PC-9 (cell line): ENCODE measurements around the gene HS3ST6. TPM values are rescaled to one million over a fixed set of nuclear protein-coding genes. Genes with fewer than 3 reads are reported as not detected.

ENCODE experiments used
- BruUV-seq: library from RNA; stranded (reverse); fragments of 400-500 nt; replicated peaks from 2 replicates; lab custom pipeline; 2021; lab: Mats Ljungman, UMichigan
- CTCF ChIA-PET: fragments of 300-600 bp; sonication (Branson Sonifier 250); formaldehyde crosslinking; loops from one replicate; lab custom pipeline; 2022; ENCODE audit warnings: antibody characterized with exemption; lab: Charles Lee
- POLR2A ChIA-PET: fragments of 300-600 bp; sonication (Branson Sonifier 250); formaldehyde crosslinking; loops from one replicate; lab custom pipeline; 2022; ENCODE audit warnings: antibody characterized with exemption; ENCODE audit not compliant: unreplicated experiment; lab: Charles Lee
- DNase-seq, 2 experiments: peaks; one replicate each; pipeline versions ENCODE4 v3.0.0 to v3.0.0-alpha.2; 2015 to 2022; ENCODE audit warnings: mixed read lengths in 1 of 2
- H2AFZ ChIP-seq: fragments of 200-600 bp; sonication (generic); 2 replicates; pipeline ENCODE4 v1.8.1; 2017; ENCODE audit warnings: antibody characterized with exemption
- H3F3A ChIP-seq: fragments of 200-600 bp; sonication (generic); 2 replicates; pipeline ENCODE4 v1.8.1; 2017; ENCODE audit warnings: antibody characterized with exemption, mild to moderate bottlenecking, low read depth; ENCODE audit not compliant: insufficient read depth
- H3K27ac ChIP-seq: fragments of 200-600 bp; sonication (generic); 2 replicates; pipeline ENCODE4 v1.6.1; 2016; ENCODE audit warnings: mixed run types
- H3K27me3 ChIP-seq: fragments of 200-600 bp; sonication (generic); 2 replicates; pipeline ENCODE4 v1.6.1; 2016; ENCODE audit warnings: low read depth, mixed run types; ENCODE audit not compliant: insufficient read depth
- H3K36me3 ChIP-seq: fragments of 200-600 bp; sonication (generic); 2 replicates; pipeline ENCODE4 v1.6.1; 2016; ENCODE audit warnings: low read depth, mixed run types
- H3K4me1 ChIP-seq: fragments of 200-600 bp; sonication (generic); replicated peaks from 2 replicates; pipeline ENCODE4 v1.6.1; 2016; ENCODE audit warnings: mixed run types; ENCODE audit not compliant: insufficient read depth
- H3K4me2 ChIP-seq: fragments of 200-600 bp; sonication (generic); 2 replicates; pipeline ENCODE4 v1.6.1; 2017; ENCODE audit warnings: mixed run types
- H3K4me3 ChIP-seq: fragments of 200-600 bp; sonication (generic); 2 replicates; pipeline ENCODE4 v1.6.1; 2016; ENCODE audit warnings: mixed run types
- H3K79me2 ChIP-seq: fragments of 200-600 bp; sonication (generic); 2 replicates; pipeline ENCODE4 v1.6.1; 2017; ENCODE audit warnings: low read depth, mixed run types
- H3K9me2 ChIP-seq: fragments of 200-600 bp; sonication (generic); 2 replicates; pipeline ENCODE4 v1.8.1; 2017; ENCODE audit warnings: mild to moderate bottlenecking; ENCODE audit not compliant: insufficient read depth
- H3K9me3 ChIP-seq: fragments of 200-600 bp; sonication (generic); 2 replicates; pipeline ENCODE4 v1.8.1; 2016; ENCODE audit warnings: low read depth; ENCODE audit not compliant: insufficient read depth
- H4K20me1 ChIP-seq: fragments of 200-600 bp; sonication (generic); 2 replicates; pipeline ENCODE4 v1.8.1; 2017; ENCODE audit not compliant: insufficient read depth
- EZH2 ChIP-seq: fragments of 200-600 bp; sonication (generic); IDR thresholded peaks from 2 replicates; pipeline ENCODE4 v1.8.0; 2017; ENCODE audit warnings: antibody characterized with exemption, low read depth
- intact Hi-C: fragments of 100-400 bp; cut with micrococcal nuclease; formaldehyde crosslinking; loops from one replicate; pipeline ENCODE4 v1.10.0; 2022; ENCODE audit not compliant: unreplicated experiment
- total RNA-seq: library from RNA; stranded (reverse); gene quantifications from 2 replicates; pipeline ENCODE4 v1.2.3, GENCODE V29; 2021
- TF ChIP-seq, protein P1 (sequence below): fragments of 200-600 bp; sonication (generic); conservative IDR thresholded peaks from 2 replicates; pipeline ENCODE4 v1.6.1; 2017; ENCODE audit warnings: mixed run types, antibody characterized with exemption, mild to moderate bottlenecking, moderate library complexity

HS3ST6 gene
- total RNA-seq, 1 experiment from 2014 or later: not detected

DNA sequence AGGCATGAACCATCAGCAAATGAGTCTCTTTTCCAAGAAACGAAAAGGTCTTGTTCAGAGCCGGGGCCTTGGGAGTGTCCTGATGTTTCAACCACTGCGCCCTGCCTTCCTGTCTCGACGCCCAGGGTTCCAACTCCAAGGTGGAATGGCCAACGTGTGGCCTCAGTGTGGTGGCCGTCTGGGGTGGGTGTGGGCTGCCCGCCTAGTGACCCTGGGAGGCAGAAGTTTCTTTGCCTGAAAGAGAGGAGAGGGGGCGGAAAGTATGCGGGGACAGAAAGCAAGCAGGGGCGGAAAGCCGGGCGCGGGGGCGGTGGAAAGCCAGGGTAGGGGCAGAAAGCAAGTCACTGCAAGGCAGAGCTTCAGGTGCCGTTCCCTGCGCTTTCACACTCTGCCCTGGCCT, 20.7 kb upstream of the HS3ST6 start:
- H3K79me2 ChIP-seq: peaks cover 18% of the 10 kb centered on the region; the same call in 1 of the 2 replicates
- no peak overlapping the region for H2AFZ ChIP-seq
- H3K27ac ChIP-seq: no peak overlapping the region
- no peak for DNase-seq
- H3F3A ChIP-seq: peaks cover 51% of the 10 kb centered on the region
- ChIA-PET CTCF (no interaction called here), POLR2A (no interaction called here)
- H3K9me2 ChIP-seq: no peaks in the 10 kb centered on the region
- no peaks in the 10 kb centered on the region for H3K27me3 ChIP-seq
- no peaks in the 10 kb centered on the region for H3K9me3 ChIP-seq
- peaks cover 36% of the 10 kb centered on the region for H3K4me1 ChIP-seq
- no TSS peak for BruUV-seq
- H4K20me1 ChIP-seq: 0 out of 2 replicates have a peak, but pooled peaks cover 3% of the 10 kb centered on the region
- no peaks in the 10 kb centered on the region for H3K36me3 ChIP-seq
- intact Hi-C loops: no loop called here
- no peak overlapping the region for H3K4me3 ChIP-seq
- no peak for TF ChIP-seq EZH2
- TF ChIP-seq, protein P1, sequence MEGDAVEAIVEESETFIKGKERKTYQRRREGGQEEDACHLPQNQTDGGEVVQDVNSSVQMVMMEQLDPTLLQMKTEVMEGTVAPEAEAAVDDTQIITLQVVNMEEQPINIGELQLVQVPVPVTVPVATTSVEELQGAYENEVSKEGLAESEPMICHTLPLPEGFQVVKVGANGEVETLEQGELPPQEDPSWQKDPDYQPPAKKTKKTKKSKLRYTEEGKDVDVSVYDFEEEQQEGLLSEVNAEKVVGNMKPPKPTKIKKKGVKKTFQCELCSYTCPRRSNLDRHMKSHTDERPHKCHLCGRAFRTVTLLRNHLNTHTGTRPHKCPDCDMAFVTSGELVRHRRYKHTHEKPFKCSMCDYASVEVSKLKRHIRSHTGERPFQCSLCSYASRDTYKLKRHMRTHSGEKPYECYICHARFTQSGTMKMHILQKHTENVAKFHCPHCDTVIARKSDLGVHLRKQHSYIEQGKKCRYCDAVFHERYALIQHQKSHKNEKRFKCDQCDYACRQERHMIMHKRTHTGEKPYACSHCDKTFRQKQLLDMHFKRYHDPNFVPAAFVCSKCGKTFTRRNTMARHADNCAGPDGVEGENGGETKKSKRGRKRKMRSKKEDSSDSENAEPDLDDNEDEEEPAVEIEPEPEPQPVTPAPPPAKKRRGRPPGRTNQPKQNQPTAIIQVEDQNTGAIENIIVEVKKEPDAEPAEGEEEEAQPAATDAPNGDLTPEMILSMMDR: no peak
- H3K4me2 ChIP-seq: no peak overlapping the region

DNA sequence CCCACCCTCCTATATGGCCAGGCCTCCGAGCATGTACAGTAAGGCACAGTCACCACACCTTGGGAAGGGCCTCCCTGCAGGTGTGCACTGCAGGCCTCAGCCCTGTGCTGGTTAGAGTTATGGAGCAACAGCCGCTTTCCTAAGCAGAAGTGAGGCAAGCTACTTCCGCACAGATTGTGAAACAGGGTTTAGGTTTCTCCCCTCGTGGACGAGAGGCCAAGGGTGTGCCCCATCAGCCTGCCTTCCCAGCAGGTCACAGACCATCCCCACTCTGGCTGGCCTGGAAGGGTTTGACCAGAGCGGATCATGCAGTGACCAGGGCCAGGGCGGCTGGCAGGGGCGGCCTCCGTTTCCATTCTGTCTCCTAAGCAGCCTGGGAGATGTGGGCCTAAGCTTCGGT, 20.1 kb upstream of the HS3ST6 start:
- Histone ChIP-seq H3K36me3 (no peaks in the 10 kb centered on the region), H2AFZ (no peak overlapping the region), H3K27me3 (no peaks in the 10 kb centered on the region), H3K9me2 (no peaks in the 10 kb centered on the region), H4K20me1 (no peaks in the 10 kb centered on the region), H3K27ac (no peak overlapping the region), H3K4me1 (peaks cover 36% of the 10 kb centered on the region), H3F3A (peaks cover 46% of the 10 kb centered on the region), H3K9me3 (no peaks in the 10 kb centered on the region), H3K79me2 (peaks cover 18% of the 10 kb centered on the region; the same call in 1 of the 2 replicates), H3K4me3 (no peak overlapping the region), H3K4me2 (no peak overlapping the region)
- TF ChIP-seq EZH2: no peak
- TF ChIP-seq, protein P1: no peak
- POLR2A ChIA-PET: interaction anchor here (0.7 kb wide), 1 partner anchor 12 kb away, joined by 6 read pairs; no protein-coding TSS in a partner anchor
- no peak for DNase-seq
- no TSS peak for BruUV-seq
- intact Hi-C loops: no loop called here
- CTCF ChIA-PET: no interaction called here

DNA sequence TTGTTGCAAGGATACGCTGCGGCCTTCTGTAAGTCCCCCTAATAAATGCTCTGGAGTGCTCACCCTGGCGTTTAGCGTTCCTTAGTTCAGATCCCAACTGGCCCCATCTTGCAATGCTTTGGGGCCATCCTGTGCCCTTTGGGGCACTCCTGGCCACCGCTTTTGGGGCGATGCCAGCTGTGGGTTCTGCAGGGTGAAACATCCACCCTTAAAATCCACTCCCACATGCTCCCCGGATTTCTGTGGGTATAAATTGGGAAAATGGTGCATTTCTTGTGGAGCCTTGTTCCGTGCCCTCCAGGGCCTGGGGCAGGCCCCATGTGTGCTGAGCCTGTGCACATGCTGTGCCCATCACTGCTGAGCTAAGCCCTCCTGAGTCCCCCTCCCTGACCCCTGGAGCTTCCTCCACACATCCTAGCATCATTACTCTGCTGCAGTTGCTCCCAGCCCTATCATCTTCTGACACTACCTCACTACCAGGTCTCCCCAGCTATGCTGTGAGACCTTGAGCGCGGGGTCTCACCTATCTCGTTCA, 18.8 kb upstream of the HS3ST6 start:
- intact Hi-C loops: no loop called here
- no TSS peak for BruUV-seq
- Histone ChIP-seq H3K27ac (no peak overlapping the region), H3K4me3 (no peak overlapping the region), H3K4me2 (no peak overlapping the region), H4K20me1 (no peaks in the 10 kb centered on the region), H3K27me3 (no peaks in the 10 kb centered on the region), H3K9me3 (no peaks in the 10 kb centered on the region), H3K36me3 (no peaks in the 10 kb centered on the region), H3K79me2 (0 out of 2 replicates have a peak, but pooled peaks cover 12% of the 10 kb centered on the region), H3F3A (peaks cover 37% of the 10 kb centered on the region), H2AFZ (no peak overlapping the region), H3K9me2 (no peaks in the 10 kb centered on the region), H3K4me1 (peaks cover 33% of the 10 kb centered on the region)
- POLR2A ChIA-PET: no interaction called here
- DNase-seq: no peak
- CTCF ChIA-PET: no interaction called here
- TF ChIP-seq EZH2: no peak
- TF ChIP-seq, protein P1: no peak
